GM12878 (cell line): ENCODE data around the gene MMP7.

Experiments
- ATF2 ChIP-seq: IDR thresholded peaks from 2 replicates; pipeline ENCODE4 v1.6.1; 2012; ENCODE audit warnings: low read length, inconsistent platforms
- HCFC1 ChIP-seq: fragments of 150-350 bp; IDR thresholded peaks from 2 replicates; pipeline ENCODE4 v1.6.1; 2014; ENCODE audit warnings: low read length
- HDAC2 ChIP-seq: fragments of 200-600 bp; sonication (generic); IDR thresholded peaks from 2 replicates; pipeline ENCODE4 v1.6.1; 2017
- POLR2A ChIP-seq: IDR thresholded peaks from 2 replicates; pipeline ENCODE4 v1.6.1; 2011; ENCODE audit warnings: low read depth, mild to moderate bottlenecking, low read length
- TF ChIP-seq, protein P1 (sequence below): fragments of 450-650 bp; IDR thresholded peaks from 2 replicates; pipeline ENCODE4 v1.6.1; 2017; ENCODE audit warnings: borderline replicate concordance
- TF ChIP-seq, protein P2 (sequence below): IDR thresholded peaks from 2 replicates; pipeline ENCODE4 v1.6.1; 2011; ENCODE audit warnings: borderline replicate concordance, low read depth, mild to moderate bottlenecking, moderate library complexity, mixed read lengths, low read length; ENCODE audit not compliant: insufficient read depth; ENCODE audit errors: extremely low read length
- TF ChIP-seq, protein P3 (sequence below), 3 experiments: IDR thresholded peaks in 2 of 3; conservative IDR thresholded peaks in 1 of 3; 2 replicates each; pipeline ENCODE4 v1.5.1; 2011; ENCODE audit warnings: low read depth in 3 of 3, low read length in 3 of 3, mild to moderate bottlenecking in 3 of 3, control low read depth in 2 of 3, moderate library complexity in 2 of 3, inconsistent platforms in 1 of 3, mixed read lengths in 1 of 3; ENCODE audit not compliant: control insufficient read depth in 2 of 3, insufficient read depth in 1 of 3; ENCODE audit errors: extremely low read depth in 1 of 3

DNA sequence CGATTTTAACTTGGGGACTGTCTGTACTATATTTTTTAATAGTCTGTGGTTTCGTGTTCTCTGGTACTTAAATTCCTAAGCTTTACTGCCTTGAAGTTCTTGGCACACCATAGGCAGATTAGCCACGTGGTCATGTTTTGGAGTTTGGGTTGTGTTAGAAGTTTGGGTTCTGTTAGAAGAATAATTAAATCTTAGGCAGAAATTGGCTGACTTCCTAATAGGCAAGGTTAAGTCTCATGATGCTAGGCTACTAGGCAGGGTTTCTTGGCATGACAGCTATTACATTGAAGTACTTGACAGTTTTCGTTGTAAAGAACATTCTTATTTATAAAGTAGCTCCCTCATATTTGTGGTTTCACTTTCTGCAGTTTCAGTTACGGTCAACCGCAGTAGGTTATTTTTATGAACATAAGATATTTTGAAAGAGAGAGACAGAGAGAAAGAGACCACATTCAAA, 30.0 kb upstream of the MMP7 start:
- TF ChIP-seq HDAC2 = no peak
- TF ChIP-seq ATF2 = peak; percentile 97
- TF ChIP-seq HCFC1 = no peak
- TF ChIP-seq, protein P1, sequence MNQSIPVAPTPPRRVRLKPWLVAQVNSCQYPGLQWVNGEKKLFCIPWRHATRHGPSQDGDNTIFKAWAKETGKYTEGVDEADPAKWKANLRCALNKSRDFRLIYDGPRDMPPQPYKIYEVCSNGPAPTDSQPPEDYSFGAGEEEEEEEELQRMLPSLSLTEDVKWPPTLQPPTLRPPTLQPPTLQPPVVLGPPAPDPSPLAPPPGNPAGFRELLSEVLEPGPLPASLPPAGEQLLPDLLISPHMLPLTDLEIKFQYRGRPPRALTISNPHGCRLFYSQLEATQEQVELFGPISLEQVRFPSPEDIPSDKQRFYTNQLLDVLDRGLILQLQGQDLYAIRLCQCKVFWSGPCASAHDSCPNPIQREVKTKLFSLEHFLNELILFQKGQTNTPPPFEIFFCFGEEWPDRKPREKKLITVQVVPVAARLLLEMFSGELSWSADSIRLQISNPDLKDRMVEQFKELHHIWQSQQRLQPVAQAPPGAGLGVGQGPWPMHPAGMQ = peak; percentile 59; the same call in 1 of the 2 replicates
- TF ChIP-seq, protein P2, sequence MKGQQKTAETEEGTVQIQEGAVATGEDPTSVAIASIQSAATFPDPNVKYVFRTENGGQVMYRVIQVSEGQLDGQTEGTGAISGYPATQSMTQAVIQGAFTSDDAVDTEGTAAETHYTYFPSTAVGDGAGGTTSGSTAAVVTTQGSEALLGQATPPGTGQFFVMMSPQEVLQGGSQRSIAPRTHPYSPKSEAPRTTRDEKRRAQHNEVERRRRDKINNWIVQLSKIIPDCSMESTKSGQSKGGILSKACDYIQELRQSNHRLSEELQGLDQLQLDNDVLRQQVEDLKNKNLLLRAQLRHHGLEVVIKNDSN = no peak
- TF ChIP-seq POLR2A = no peak
- TF ChIP-seq, protein P3, sequence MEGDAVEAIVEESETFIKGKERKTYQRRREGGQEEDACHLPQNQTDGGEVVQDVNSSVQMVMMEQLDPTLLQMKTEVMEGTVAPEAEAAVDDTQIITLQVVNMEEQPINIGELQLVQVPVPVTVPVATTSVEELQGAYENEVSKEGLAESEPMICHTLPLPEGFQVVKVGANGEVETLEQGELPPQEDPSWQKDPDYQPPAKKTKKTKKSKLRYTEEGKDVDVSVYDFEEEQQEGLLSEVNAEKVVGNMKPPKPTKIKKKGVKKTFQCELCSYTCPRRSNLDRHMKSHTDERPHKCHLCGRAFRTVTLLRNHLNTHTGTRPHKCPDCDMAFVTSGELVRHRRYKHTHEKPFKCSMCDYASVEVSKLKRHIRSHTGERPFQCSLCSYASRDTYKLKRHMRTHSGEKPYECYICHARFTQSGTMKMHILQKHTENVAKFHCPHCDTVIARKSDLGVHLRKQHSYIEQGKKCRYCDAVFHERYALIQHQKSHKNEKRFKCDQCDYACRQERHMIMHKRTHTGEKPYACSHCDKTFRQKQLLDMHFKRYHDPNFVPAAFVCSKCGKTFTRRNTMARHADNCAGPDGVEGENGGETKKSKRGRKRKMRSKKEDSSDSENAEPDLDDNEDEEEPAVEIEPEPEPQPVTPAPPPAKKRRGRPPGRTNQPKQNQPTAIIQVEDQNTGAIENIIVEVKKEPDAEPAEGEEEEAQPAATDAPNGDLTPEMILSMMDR (IDR thresholded peaks at IDR 0.05 in 2 of 3, conservative IDR thresholded peaks at IDR 0.05 in 1 of 3; ENCODE audit: control insufficient read depth in 2 of 3, extremely low read depth in 1 of 3, insufficient read depth in 1 of 3, low read depth in 3 of 3, low read length in 3 of 3) = no peak
